ENCODE results near the gene ADGRV1.

DNA sequence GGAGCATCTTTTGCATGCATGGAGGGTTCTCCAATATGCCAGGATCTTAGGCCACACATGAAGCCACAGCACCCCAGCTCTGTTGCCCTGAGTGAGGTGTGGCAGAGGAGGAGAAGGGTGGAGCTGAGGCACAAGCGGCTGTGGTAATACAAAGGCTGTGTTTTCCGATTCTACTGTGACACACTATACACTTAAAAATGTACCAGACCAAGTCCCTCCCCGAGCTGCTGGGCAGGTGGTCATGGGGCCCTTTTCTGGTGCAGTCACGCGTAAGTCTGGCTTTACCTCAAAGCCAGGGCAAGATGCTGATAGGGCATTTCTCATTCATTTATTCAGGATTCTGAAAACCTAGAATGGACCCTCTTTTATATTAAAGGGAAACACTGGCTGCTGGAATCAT is 3.7 kb downstream of the ADGRV1 start:
- TF ChIP-seq POLR2A (IDR thresholded peaks at IDR 0.05) (no peak), CTCF (IDR thresholded peaks at IDR 0.05) (no peak), EP300 (IDR thresholded peaks at IDR 0.05) (no peak)

Measured in stomach (tissue), 4 donors.